NOMO-1 (cell line): ENCODE measurements around the gene GLG1.
"Not testable (repeated sequence)": the region's sequence is repeated elsewhere in the genome, so short reads cannot be mapped to it uniquely, and the experiment has no call there.

Source experiments
- DNase-seq, 2 experiments: peaks; one replicate each; lab custom pipeline; 2025; ENCODE audit not compliant: unreplicated experiment in 2 of 2; lab: John Stamatoyannopoulos, UW

The GLG1 gene

DNA sequence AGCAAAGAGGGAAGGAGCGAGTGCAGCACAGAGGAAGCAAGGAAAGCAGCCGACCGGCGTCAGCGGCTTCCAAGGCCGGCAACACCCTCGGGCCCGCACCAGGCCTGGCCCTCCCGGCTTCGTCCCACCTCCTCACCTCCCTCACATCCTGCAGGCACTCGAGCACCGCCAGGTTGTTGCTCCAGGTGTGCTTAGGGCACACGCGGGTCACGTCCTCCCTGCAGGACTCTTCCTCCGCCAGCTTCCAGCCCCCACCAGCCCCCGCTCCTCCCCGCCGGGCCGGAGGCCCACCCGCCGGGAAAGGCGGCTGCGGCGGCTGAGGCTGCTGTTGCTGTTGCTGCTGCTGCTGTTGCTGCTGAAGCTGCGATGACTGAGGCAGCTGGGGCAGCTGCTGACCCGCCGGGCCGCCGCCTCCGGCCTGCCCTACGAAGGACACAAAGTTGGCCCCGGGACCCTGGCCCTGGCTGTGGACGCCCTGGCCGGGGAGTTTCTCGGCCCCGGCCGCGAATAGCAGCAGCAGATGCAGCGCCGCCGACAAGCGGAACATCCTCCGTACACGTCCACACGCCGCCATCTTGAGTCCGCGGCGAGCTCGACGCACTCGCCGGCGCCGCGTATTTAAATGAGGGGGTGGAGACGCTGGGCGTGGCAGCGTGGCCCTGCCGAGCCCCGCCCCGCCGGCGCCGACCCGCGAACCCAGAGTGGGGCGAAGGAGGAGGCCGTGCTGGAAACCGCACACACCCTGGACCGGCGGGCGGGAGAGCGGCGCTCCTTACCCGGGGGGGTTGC, at the start of gene GLG1:
Gene GLG1, minus strand, starts transcription at position 594 of the 789 bp plus-strand sequence. Its CDS starts 20 bp downstream, at position 574.
- peak; percentile 85 to 93 for DNase-seq

DNA sequence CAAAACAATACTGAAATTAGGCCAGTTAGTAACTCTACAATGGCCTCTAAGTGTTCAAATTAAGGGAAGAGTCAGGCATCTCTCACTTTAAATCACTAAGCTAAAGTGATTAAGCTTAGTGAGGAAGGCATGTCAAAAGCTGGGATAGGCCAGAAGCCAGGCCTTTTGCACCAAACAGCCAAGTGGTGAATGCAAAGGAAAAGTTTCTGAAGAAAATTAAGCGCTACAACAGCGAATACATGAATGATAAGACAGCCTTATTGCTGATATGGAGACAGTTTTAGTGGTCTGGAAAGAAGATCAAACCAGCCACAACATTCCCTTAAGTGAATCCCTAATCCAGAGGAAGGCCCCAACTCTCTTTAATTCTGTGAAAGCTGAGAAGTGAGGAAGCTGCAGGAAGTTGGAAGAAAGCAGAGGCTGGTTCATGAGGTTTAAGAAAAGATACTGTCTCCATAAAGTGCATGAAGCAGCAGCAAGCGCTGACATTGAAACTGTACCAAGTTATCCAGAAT, 47.7 kb upstream of the GLG1 start:
- no peak for DNase-seq

DNA sequence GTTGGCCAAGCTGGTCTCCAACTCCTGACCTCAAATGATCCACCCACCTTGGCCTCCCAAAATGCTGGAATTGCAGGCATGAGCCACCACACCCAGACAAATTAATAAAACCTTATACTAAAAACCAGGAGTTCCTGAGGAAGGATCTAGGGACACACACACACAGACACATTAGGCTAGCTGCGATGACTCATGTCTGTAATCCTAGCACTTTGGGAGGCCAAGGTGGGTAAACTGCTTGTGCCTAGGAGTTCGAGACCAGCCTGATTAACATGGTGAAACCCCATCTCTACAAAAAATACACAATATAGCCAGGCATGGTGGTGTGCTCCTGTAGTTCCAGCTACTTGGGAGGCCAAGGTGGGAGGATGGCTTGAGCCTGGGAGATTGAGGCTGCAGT, 46.0 kb upstream of the GLG1 start:
- DNase-seq = not testable (repeated sequence)

DNA sequence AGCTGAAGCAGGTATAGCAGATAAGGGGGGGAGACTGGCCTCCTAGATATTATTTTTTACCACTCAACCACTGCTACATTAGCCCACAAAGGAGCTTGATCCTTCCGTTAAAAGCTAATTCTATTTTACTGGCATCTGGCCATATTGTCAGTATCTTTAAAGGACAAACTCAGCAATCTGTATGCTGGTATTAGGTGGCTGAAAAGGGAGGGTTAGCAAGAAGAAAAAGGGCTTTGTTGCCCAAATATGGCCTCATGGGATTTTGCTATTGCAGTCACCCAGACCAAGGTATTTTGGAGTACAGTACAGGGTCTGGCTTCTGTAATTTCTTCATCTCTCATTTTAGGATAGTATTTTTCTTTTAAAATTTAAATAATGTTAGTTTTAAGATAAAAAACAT, 45.3 kb upstream of the GLG1 start:
- no peak for DNase-seq

DNA sequence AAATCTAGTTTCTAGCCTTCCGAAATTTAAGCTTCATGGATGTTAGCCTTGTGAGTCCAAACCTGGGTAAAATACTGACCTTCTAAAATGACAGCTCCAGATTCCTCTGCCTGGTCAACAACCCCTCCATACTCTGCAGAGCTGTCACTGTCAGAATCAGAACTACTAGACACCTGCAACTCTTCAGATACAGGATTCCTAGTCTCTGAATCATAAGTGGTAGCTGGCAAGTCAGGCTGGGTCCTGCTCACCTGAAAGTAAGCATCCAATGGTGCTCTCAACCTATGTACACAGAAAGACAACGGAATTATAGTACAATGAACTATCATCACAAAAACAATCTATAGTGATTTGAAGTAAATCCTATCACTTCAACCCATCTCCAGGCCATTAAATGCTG, 44.9 kb upstream of the GLG1 start:
- no peak for DNase-seq

DNA sequence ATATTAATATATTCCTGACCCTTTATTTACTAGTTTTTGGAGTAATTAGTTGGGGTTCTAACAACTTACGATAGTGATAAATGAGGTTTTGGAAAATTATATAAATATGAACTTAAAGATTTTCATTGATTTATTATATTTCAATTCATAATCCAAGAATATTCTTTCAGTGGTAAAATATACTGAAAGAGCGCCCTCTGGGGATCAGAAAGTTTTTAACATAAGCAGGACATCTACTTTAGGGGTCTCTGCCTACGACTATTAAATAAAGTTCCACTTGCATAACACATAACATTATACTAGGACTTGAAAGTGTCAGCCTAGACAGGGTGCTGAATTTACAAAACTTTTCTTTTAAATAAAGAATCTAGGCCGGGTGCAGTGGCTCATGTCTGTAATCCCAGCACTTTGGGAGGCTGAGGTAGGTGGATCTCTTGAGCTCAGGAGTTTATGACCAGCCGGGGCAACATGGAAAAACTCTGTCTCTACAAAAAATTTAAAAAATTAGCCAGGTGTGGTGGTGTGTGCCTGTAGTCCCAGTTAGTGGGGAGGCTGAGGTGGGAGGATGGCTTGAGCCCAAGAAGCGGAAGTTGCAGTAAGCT, 44.2 kb upstream of the GLG1 start:
- no peak for DNase-seq

DNA sequence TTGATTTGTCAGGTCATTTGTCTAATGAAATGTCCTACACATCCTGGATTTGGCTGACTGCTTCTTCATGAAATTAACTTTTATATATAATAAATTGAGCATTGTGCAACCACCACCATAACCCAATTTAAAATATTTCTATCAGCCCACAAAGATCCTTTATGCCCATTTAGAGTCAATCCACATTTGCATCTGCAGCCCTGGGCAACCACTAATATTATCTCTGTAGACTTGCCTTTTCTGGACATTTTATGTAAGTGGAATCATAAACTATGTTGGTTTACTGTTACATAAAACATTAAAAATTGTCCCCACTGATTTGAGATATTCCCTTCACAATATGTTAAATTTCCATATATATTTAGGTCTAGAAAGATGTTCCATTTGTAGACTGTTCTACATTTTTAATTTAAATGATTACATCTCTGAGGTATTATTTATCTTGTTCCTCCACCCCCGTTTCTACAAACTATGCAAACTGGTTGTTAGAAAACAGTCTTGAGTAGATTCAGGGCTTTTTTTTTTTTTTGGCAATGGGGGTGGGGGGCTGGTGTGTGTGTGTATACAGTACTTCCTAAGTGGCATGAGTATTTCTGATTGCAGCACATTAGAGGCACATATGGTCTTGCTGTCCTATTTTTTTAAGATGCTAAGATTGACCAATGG, 43.1 kb upstream of the GLG1 start:
- DNase-seq = no peak

DNA sequence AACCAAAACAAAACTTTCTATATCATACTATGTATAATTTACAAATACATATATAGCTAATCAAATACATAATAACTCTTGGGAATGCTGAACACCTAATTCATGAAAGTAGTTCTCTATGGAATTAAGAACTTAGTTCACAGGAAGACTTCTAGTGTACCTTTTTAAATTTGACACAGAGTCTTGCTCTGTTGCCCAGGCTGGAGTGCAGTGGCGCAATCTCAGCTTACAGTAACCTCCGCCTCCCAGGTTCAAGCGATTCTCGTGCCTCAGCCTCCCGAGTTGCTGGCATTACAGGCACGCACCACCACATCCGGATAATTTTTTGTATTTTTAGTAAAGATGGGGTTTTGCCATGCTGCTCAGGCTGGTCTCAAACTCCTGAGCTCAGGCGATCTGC, 35.1 kb upstream of the GLG1 start:
- no peak for DNase-seq

DNA sequence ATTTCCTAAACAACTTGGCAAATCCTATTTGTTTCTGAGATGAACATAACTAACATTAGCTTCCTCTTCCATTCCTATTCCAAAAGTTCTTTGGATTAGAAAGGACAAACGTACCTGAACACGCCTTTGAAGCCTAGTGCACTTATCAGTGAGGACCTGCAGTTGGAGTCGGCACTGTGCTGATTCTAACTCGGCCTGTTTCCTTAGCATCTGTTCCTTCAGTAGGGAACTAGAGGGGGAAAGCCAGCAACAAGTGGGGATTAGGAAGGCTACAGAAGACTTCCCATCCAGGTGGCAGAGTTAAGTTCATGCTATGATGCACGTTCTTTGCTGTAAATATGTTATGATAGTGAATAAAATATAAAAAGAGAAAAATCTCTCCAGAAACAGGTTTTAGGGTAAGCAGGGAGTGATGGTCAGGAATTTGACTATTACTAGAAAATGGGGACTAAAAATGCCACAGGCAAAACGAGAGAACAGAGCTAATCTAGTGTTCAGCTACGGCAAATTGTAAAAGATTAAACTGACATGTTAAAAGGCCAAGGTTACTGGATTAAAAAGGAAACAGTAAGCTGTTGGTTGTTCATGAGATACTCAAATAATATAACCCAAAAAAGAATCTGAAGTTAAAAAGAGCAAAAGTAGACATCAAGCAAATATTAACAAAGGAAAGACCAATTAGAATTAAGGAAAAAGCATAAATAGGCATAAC, 31.0 kb upstream of the GLG1 start:
- DNase-seq = no peak

DNA sequence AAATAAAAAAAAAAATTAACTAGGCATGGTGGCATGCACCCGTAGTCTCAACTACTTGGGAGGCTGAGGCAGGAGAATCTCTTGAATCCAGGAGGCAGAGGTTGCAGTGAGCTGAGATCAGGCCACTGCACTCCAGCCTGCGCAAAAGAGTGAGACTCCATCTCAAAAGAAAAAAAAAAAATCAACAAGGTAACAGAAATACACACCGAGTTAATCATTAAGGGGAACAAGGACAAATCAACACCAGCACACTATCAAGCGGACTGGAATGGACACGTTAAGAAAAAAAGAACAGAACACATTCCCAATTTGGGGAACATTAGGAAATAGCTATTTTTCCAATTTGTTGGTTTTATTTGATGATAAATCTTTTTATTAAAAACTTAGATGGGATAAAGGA, 28.4 kb upstream of the GLG1 start:
- DNase-seq = no peak

DNA sequence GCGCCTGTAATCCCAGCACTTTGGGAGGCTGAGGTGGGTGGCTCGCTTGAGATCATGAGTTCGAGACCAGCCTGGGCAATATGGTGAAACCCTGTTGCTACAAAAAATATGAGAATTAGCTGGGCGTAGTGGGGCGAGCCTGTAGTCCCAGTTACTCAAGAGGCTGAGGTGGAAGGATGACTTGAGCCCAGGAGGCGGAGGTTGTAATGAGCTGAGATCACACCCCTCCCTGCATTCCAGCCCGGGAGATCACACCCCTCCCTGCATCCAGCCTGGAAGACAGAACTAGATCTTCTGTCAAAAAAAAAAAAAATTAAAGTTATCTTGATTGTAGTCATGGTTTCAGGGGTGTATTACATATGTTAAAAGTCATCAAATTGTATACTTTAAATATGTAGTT, 26.8 kb upstream of the GLG1 start:
- DNase-seq = no peak

DNA sequence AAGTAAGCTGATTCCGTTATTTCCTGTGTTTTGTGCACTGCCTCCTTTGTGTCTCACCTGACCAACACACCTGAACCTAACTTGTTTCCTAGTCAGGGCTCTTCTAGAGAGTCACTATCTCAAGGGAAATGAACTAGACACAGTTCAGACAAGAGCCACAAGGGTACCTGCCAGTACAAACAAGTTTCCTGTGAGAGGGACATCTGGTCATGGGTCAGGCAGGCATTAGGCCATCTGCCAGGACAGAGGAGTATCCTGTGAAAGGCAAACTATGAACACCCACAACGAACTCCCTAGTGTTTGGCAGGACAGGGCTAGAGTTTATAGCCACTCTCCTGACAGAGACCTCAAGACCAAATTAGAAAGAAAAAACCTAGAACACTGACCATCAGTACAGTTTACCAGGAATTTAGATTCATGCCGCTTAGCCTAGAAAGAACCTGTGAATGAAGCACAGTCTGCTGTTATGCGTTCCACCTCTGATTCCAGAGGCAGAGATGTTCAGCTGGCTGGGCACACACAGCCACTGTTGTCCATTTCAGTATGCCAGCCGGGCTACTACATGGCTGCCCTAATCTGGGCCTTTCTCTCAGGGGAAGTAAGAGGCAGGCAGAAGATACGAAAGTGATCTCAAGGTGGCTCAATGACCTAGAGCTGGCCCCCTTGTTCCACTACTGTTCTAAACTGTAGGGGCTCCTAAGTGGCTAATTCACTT, 20.7 kb upstream of the GLG1 start:
- no peak for DNase-seq

DNA sequence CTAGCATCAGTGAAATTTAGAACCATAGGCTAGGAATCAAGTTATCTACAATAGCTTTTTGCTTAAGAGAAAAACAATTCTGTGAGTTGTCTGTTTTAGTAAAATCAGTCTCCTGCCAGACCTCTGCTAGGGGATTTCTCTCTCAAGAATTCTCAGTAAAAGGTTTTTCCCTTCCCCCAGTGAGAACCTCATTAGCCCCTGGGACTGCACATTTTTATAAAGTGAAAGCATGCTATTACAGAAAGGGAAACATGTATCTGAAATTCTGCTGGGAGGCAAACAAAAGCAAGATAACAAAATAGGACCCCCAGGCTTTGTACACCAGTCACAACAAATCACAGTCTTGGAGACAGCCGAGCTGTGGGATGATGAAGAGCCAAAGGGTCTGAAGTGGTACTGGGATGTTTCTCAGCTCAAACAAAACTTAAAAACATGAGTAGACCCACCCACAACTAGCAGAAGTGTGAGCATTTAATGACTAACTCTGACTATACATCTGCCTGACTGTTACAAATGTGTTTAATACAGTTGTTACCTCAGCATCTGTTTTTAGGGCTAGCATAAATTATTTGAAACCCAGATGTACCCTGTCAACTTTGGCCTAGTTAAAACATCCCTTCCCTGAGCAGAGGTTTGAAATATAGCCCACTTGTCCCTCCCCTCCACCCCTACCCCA, 20.0 kb upstream of the GLG1 start:
- no peak for DNase-seq

DNA sequence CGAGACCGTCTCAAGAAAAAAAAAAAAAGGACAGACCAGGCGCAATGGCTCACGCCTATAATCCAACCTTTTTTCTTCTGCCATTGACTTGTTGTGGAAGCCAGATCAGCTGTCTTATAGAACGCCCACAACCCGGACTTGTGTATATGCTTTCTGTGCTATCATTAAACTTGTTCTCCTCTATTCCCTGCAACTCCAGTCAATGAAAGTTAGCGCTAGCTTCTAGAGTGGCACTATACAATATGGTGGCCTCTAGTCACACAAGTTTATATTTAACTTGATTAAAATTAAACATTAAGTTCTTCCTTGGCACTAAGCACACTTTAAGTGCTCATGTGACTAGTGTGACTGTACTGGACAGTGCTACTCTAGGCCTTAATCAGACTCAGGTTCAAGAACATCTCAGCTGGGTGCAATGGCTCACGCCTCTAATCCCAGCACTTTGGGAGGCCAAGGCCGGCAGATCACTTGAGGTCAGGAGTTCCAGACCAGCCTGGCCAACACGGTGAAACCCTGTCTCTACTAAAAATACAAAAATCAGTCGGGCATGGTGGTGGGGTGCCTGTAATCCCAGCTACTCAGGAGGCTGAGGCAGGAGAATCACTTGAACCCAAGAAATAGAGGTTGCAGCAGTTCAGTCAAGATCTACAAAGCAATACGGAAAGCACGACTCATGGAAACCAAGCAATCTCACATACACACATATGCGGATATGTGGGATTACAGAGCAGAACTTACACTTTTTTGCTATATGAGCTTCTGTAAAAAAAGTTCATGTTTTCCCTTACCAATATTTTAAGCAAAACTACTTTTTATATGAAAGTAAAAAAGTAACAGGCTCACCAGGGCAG, 18.8 kb upstream of the GLG1 start:
- DNase-seq = no peak

DNA sequence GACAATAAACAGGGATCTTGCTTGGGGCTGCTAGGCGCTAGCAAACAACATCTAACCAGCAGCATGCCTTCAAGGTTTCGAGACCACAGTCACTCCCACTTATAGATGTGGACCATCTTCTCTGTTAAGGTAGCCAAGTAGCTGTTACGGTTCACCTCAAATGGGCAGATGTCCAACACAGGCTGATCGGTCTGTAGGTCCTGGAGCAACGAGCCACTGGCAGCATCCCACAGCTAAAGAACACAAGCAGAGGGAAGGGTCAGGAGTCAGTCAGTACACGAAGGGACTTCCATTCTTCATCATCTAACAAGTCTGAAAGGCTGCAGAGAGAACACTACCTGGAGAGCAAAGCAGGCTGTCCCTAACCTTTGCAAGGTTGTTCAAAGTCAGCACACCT, 16.9 kb upstream of the GLG1 start:
- no peak for DNase-seq

DNA sequence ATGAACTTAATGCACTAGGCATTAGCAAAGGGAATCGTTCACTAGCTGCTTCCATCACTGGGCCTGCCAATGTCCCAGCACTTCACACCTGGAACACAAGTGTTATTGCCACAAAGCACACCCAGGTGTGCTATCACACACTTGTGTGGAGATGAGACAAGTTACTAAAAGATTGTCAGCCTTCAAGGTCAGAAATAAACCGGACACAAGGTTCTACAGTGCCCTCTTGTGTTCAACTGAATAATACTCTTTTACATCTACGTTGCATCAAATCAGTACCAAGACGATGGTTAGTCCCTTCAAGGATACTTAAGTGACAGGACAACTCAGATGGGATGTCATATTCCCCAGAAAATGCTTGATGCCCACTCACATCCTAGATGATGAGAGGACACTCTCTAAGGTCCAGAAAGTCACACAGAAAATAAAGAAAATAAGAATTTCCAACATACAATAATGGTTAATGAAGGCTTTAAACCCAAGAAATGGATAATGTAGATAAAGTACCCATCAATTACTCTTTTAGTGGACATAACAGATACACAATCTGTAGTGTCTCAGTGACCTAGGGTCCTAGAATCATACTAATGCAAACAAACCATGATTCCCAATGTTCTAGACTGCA, 16.4 kb upstream of the GLG1 start:
- DNase-seq = peak in 1 of 2 experiments; percentile 29

DNA sequence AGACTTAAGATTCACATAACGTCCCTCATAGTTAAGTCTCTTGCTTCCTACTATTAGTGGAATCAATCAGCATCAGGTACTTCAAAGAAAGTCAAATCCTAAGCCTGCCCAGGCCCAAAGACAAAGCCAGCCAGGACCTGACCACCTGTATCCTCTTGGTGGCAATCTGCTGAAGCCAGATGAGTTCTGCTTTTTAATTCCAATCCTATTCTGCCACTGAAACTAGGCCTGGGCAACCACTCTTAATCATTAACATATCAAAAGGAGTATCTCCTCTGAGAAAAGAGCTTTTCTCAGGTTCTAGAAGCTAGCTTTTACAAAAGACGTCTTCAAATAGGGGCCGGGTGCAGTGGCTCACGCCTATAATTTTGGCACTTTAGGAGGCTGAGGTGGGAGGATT, 15.1 kb upstream of the GLG1 start:
- DNase-seq = no peak

DNA sequence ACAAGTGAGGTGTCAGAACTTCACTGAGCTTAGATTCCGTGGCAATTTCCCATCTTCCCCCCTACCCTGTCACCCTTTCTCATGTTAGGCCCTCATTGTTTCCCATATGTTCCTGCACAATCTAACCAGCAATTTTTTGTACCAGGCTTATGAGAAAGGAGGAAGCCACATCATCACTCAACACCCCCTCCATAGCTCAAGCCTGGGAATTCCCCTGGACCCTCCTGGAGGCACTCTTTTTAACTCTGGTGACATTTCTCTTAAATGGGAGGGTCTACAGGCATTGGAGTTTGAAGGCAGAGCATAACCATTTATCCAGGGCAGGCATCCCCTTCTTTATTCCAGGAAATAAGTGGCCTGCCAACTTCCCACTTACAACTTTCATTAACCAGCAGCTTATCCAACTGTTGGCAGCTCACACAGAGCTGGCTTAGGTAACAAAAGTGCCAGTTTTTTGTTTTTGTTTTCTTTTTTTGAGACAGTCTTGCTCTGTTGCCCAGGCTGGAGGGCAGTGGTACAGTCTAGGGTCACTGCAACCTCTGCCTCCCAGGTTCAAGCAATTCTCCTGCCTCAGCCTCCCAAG, 10.4 kb upstream of the GLG1 start:
- DNase-seq = no peak
